ENCODE results near the gene CALHM3. TPM values are rescaled to one million over a fixed set of nuclear protein-coding genes. Genes with fewer than 3 reads are reported as not detected.

Gene CALHM3
- total RNA-seq, 1 donor from 2014 or later = not detected

DNA sequence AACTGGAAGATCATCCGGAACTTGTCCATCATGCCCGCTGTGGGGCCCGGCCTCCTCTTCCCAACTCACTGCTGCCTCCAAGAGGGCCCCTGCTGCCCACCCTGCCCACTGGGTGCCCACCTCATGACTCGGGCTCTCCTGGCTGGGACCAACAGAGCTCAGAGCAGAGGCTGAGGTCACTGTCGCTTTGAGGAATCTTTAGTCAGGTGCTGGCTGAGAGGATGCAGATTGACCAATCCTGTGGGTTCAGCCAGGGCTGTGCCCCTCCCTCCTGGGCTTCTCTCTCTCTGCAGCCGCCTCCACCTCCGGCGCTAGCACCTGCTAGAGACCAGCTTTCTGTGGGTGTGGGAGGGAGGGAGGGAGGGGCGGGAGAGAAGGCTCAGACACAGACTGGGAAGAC is 20.3 kb downstream of the CALHM3 start, which contains the start of gene CALHM1:
Gene CALHM1 (minus strand): TSS at position 181 of the 400 bp plus-strand sequence. CDS start 149 bp downstream, at position 32.
- H3K79me2 ChIP-seq (ENCODE audit: insufficient read depth, low read length) = no peaks in the 10 kb centered on the region
- H3K9me3 ChIP-seq (ENCODE audit: insufficient read depth, low read depth, low read length) = no peaks in the 10 kb centered on the region
- Mint-ChIP-seq H3K4me3 (ENCODE audit: unreplicated experiment) (no peak within 1 kb of the TSS), H3K9me3 (ENCODE audit: unreplicated experiment) (peaks cover 2% of the 10 kb centered on the region), H3K36me3 (ENCODE audit: low read depth, unreplicated experiment) (peaks cover 3% of the 10 kb centered on the region), H3K4me1 (ENCODE audit: low read depth, unreplicated experiment) (peaks cover 10% of the 10 kb centered on the region), H3K27me3 (ENCODE audit: low read depth, unreplicated experiment) (peaks cover 10% of the 10 kb centered on the region), H3K27ac (ENCODE audit: unreplicated experiment) (no peak within 1 kb of the TSS)
- no peaks in the 10 kb centered on the region for H3K36me3 ChIP-seq (ENCODE audit: insufficient read depth, low read length)
- no peak within 1 kb of the TSS for H2AFZ ChIP-seq (ENCODE audit: low read depth, low read length)
- no peaks in the 10 kb centered on the region for H4K20me1 ChIP-seq (ENCODE audit: insufficient read depth, low read length)
- H3K4me3 ChIP-seq (ENCODE audit: insufficient read depth, low read depth, low read length) = no peak within 1 kb of the TSS
- peaks cover 10% of the 10 kb centered on the region for H3K27me3 ChIP-seq (ENCODE audit: insufficient read depth, low read length)
- no peaks in the 10 kb centered on the region for H3K4me1 ChIP-seq (ENCODE audit: insufficient read depth, low read length)
- no peak for DNase-seq (ENCODE audit: low read depth)
- H3K4me2 ChIP-seq (ENCODE audit: low read length) = no peak within 1 kb of the TSS
- no peak within 1 kb of the TSS for H3K27ac ChIP-seq (ENCODE audit: low read depth, low read length)
- TF ChIP-seq EZH2 (IDR thresholded peaks at IDR 0.05; ENCODE audit: insufficient read depth, low read length) = no peak
- TF ChIP-seq, protein P1, sequence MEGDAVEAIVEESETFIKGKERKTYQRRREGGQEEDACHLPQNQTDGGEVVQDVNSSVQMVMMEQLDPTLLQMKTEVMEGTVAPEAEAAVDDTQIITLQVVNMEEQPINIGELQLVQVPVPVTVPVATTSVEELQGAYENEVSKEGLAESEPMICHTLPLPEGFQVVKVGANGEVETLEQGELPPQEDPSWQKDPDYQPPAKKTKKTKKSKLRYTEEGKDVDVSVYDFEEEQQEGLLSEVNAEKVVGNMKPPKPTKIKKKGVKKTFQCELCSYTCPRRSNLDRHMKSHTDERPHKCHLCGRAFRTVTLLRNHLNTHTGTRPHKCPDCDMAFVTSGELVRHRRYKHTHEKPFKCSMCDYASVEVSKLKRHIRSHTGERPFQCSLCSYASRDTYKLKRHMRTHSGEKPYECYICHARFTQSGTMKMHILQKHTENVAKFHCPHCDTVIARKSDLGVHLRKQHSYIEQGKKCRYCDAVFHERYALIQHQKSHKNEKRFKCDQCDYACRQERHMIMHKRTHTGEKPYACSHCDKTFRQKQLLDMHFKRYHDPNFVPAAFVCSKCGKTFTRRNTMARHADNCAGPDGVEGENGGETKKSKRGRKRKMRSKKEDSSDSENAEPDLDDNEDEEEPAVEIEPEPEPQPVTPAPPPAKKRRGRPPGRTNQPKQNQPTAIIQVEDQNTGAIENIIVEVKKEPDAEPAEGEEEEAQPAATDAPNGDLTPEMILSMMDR (IDR thresholded peaks at IDR 0.05; ENCODE audit: insufficient read depth, low read depth, low read length) = no peak
- no peak within 1 kb of the TSS for H3K9ac ChIP-seq (ENCODE audit: low read length)
- no peak for FAIRE-seq

DNA sequence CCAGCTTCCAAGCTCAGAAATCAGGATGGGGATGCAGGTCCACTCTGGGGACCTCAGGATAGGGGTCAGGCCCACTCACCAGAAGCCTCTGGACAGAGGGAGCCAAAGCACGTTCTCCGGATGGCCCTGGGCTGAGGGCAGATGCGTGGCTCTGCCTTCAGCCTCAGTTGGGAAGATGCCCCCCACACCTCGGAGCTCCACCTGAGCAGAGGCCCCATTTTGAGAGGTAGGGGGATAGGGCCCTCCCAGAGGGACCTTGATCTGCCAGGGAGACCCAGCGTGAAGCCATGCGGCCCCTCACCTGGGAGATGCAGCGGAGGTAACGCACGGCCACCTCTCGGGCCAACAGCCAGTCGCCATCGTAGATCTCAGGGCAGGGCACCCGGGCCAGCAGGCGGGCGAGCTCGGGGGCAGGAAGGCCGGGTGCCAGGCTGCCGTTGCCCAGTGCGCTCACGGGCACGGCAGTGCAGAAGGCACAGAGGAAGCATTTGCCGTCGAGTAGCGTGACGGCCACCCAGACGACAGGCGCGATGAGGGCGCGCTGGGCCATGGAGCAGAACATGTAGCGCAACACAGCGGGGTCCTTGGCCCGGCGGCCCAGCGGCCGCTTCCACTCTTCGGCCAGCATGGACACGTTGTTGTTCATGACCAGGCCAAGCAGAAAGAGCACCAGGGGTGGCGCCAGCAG is 21.0 kb downstream of the CALHM3 start:
- no peaks in the 10 kb centered on the region for H3K4me1 ChIP-seq (ENCODE audit: insufficient read depth, low read length)
- no peaks in the 10 kb centered on the region for H3K79me2 ChIP-seq (ENCODE audit: insufficient read depth, low read length)
- H3K36me3 Mint-ChIP-seq (ENCODE audit: low read depth, unreplicated experiment) = peaks cover 6% of the 10 kb centered on the region
- no peak overlapping the region for H2AFZ ChIP-seq (ENCODE audit: low read depth, low read length)
- no peak overlapping the region for H3K4me2 ChIP-seq (ENCODE audit: low read length)
- H4K20me1 ChIP-seq (ENCODE audit: insufficient read depth, low read length) = no peaks in the 10 kb centered on the region
- H3K27ac Mint-ChIP-seq (ENCODE audit: unreplicated experiment) = no peak overlapping the region
- TF ChIP-seq, protein P1 (IDR thresholded peaks at IDR 0.05; ENCODE audit: insufficient read depth, low read depth, low read length) = no peak
- no peak for TF ChIP-seq EZH2 (IDR thresholded peaks at IDR 0.05; ENCODE audit: insufficient read depth, low read length)
- no peaks in the 10 kb centered on the region for H3K36me3 ChIP-seq (ENCODE audit: insufficient read depth, low read length)
- no peak overlapping the region for H3K9ac ChIP-seq (ENCODE audit: low read length)
- DNase-seq (ENCODE audit: low read depth) (no peak), FAIRE-seq (no peak)
- peaks cover 10% of the 10 kb centered on the region for H3K27me3 Mint-ChIP-seq (ENCODE audit: low read depth, unreplicated experiment)
- no peaks in the 10 kb centered on the region for H3K9me3 ChIP-seq (ENCODE audit: insufficient read depth, low read depth, low read length)
- peaks cover 7% of the 10 kb centered on the region for H3K27me3 ChIP-seq (ENCODE audit: insufficient read depth, low read length)
- no peak overlapping the region for H3K27ac ChIP-seq (ENCODE audit: low read depth, low read length)
- H3K9me3 Mint-ChIP-seq (ENCODE audit: unreplicated experiment) = peaks cover 2% of the 10 kb centered on the region
- H3K4me3 ChIP-seq (ENCODE audit: insufficient read depth, low read depth, low read length) = no peak overlapping the region
- no peak overlapping the region for H3K4me3 Mint-ChIP-seq (ENCODE audit: unreplicated experiment)
- peaks cover 7% of the 10 kb centered on the region for H3K4me1 Mint-ChIP-seq (ENCODE audit: low read depth, unreplicated experiment)

DNA sequence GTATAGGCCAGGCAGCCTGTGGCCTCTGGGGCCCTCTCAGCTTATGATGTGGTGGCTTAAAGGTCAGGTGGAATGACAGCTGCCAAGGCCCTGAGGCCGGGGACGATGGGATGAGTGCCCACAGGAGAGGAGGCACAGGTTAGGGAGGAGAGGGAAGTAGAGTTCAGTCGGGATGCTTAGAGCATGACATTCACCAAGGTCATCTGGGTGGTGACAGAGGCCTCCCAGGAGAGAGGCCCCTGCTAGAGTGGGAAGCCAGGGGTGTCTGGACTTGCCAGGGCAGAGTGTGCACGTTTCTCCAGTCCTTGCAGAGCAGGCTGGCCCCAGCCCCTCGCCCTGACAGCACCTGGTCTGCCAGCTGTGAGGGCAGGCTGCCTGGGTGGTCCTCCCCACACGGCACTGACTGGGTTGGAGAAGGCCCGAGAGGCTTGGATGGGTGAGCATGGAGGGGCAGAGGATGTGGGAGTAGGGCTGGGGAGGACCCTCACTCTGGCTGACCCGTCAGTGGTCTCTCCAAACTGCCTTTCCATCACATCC is 21.8 kb downstream of the CALHM3 start:
- peaks cover 3% of the 10 kb centered on the region for H3K27me3 ChIP-seq (ENCODE audit: insufficient read depth, low read length)
- no peak for FAIRE-seq
- TF ChIP-seq EZH2 (IDR thresholded peaks at IDR 0.05; ENCODE audit: insufficient read depth, low read length) = no peak
- TF ChIP-seq, protein P1 (IDR thresholded peaks at IDR 0.05; ENCODE audit: insufficient read depth, low read depth, low read length) = no peak
- no peaks in the 10 kb centered on the region for H3K36me3 ChIP-seq (ENCODE audit: insufficient read depth, low read length)
- peaks cover 7% of the 10 kb centered on the region for H3K27me3 Mint-ChIP-seq (ENCODE audit: low read depth, unreplicated experiment)
- no peak for DNase-seq (ENCODE audit: low read depth)
- H2AFZ ChIP-seq (ENCODE audit: low read depth, low read length) = no peak overlapping the region
- peaks cover 6% of the 10 kb centered on the region for H3K36me3 Mint-ChIP-seq (ENCODE audit: low read depth, unreplicated experiment)
- H3K4me2 ChIP-seq (ENCODE audit: low read length) = no peak overlapping the region
- H3K9me3 Mint-ChIP-seq (ENCODE audit: unreplicated experiment) = peaks cover 2% of the 10 kb centered on the region
- no peak overlapping the region for H3K4me3 ChIP-seq (ENCODE audit: insufficient read depth, low read depth, low read length)
- H3K27ac Mint-ChIP-seq (ENCODE audit: unreplicated experiment) = no peak overlapping the region
- peaks cover 7% of the 10 kb centered on the region for H3K4me1 Mint-ChIP-seq (ENCODE audit: low read depth, unreplicated experiment)
- no peak overlapping the region for H3K4me3 Mint-ChIP-seq (ENCODE audit: unreplicated experiment)
- no peaks in the 10 kb centered on the region for H4K20me1 ChIP-seq (ENCODE audit: insufficient read depth, low read length)
- H3K79me2 ChIP-seq (ENCODE audit: insufficient read depth, low read length) = no peaks in the 10 kb centered on the region
- H3K9me3 ChIP-seq (ENCODE audit: insufficient read depth, low read depth, low read length) = no peaks in the 10 kb centered on the region
- no peak overlapping the region for H3K27ac ChIP-seq (ENCODE audit: low read depth, low read length)
- peaks cover 5% of the 10 kb centered on the region for H3K4me1 ChIP-seq (ENCODE audit: insufficient read depth, low read length)
- no peak overlapping the region for H3K9ac ChIP-seq (ENCODE audit: low read length)
